ENCODE data around the gene ADAMTS9.

GRCh38 chr3:64551697-64552096, 136.1 kb downstream of the ADAMTS9 start:
- no peak for TF ChIP-seq CTCF (IDR thresholded peaks at IDR 0.05)
- TF ChIP-seq POLR2AphosphoS5 (IDR thresholded peaks at IDR 0.05): no peak
- TF ChIP-seq POLR2A (IDR thresholded peaks at IDR 0.05): no peak

All from prostate gland (tissue), 2 donors.